Kidney (tissue), 14 donors: ENCODE results near the gene FRMD1. TPM values are rescaled to one million over a fixed set of nuclear protein-coding genes. Genes with fewer than 3 reads are reported as not detected.

Experiments
- DNase-seq, 5 donors: peaks; one replicate each; pipeline ENCODE4 v3.0.0-alpha.2; 2013 to 2020
- FAIRE-seq: peaks from 2 replicates; lab custom pipeline; 2012; peaks lifted over from hg19 to GRCh38; lab: Jason Lieb, UNC
- H3K27ac ChIP-seq, 2 donors: one replicate each; pipeline ENCODE4 v1.7.0; 2013; ENCODE audit warnings: low read depth in 2 of 2, low read length in 2 of 2, inconsistent platforms in 1 of 2
- H3K27me3 ChIP-seq: one replicate; pipeline ENCODE4 v1.7.1; 2013; ENCODE audit warnings: low read length, inconsistent platforms; ENCODE audit not compliant: control insufficient read depth, insufficient read depth
- H3K36me3 ChIP-seq, 3 donors: one replicate each; pipeline versions ENCODE4 v1.7.0 to v1.7.1; 2013; ENCODE audit warnings: low read length in 3 of 3, control low read depth in 1 of 3, inconsistent platforms in 1 of 3; ENCODE audit not compliant: insufficient read depth in 3 of 3, control insufficient read depth in 2 of 3
- H3K4me1 ChIP-seq, 3 donors: one replicate each; pipeline versions ENCODE4 v1.7.0 to v1.7.1; 2013; ENCODE audit warnings: low read length in 3 of 3, inconsistent platforms in 1 of 3, low read depth in 1 of 3; ENCODE audit not compliant: control insufficient read depth in 2 of 3, insufficient read depth in 2 of 3
- H3K4me3 ChIP-seq, 3 donors: one replicate each; pipeline versions ENCODE4 v1.7.0 to v1.8.1; 2013; ENCODE audit warnings: low read length in 3 of 3, control low read depth in 1 of 3, inconsistent platforms in 1 of 3
- H3K9ac ChIP-seq, 3 donors: one replicate each; pipeline versions ENCODE4 v1.7.0 to v1.7.1; 2013; ENCODE audit warnings: low read length in 3 of 3, control low read depth in 1 of 3, inconsistent platforms in 1 of 3
- H3K9me3 ChIP-seq, 3 donors: one replicate each; pipeline versions ENCODE4 v1.7.0 to v1.7.1; 2013; ENCODE audit warnings: low read length in 3 of 3, control low read depth in 1 of 3, inconsistent platforms in 1 of 3; ENCODE audit not compliant: control insufficient read depth in 2 of 3, insufficient read depth in 1 of 3
- CTCF ChIP-seq: IDR thresholded peaks from 3 replicates; pipeline ENCODE4 v1.5.1; 2012; ENCODE audit warnings: mild to moderate bottlenecking, moderate library complexity, borderline replicate concordance; ENCODE audit not compliant: insufficient read depth; ENCODE audit errors: extremely low read depth
- intact Hi-C: fragments of 100-400 bp; cut with DNase I; formaldehyde crosslinking; loops from one replicate; pipeline ENCODE4 v1.11.1; 2022
- polyA plus RNA-seq: library from polyadenylated mRNA; stranded (reverse); fragments of 350-450 nt; fragmentation: Illumina TruSeq; extraction: RNeasy Lipid Tissue Mini Kit (QIAGEN cat#74804); gene quantifications from one replicate; pipeline ENCODE4 v1.2.3, GENCODE V29; 2014; ENCODE audit warnings: low read depth, low replicate concordance; ENCODE audit not compliant: insufficient read depth
- total RNA-seq: library from RNA; stranded (reverse); fragmentation: NEBNext Ultra II Directional; extraction: Animal tissue kit (Norgen Biotek cat#: 25700); gene quantifications from one replicate; pipeline ENCODE4 v1.2.1, GENCODE V29; 2021
- donor health status: control.
- donor health status: control.
- donor health status: control.
- donor health status: control.
- donor health status: control.
- donor health status: DM: yes; HTN: yes; CAD: no.
- donor health status: Normal renal cell carcinoma (clear cell type).

Gene FRMD1
- total and polyA plus RNA-seq, 2 donors from 2014 or later: 1.1 to 7.5 TPM

GRCh38 chr6:168113226-168113625 lies 34.2 kb upstream of the FRMD1 start:
- Histone ChIP-seq H3K4me1 (peaks cover 0 to 2% (median 0%) of the 10 kb centered on the region in 3 donors), H3K4me3 (no peak overlapping the region), H3K36me3 (no peaks in the 10 kb centered on the region), H3K27ac (no peak overlapping the region), H3K9me3 (no peaks in the 10 kb centered on the region), H3K27me3 (no peaks in the 10 kb centered on the region), H3K9ac (no peak overlapping the region)
- intact Hi-C loops: no loop called here
- FAIRE-seq (no peak), DNase-seq (no peak)
- TF ChIP-seq CTCF: no peak

GRCh38 chr6:168111911-168112310 lies 32.9 kb upstream of the FRMD1 start:
- FAIRE-seq (no peak), DNase-seq (peak in 1 of 5 donors; percentile 41)
- Histone ChIP-seq H3K4me1 (no peaks in the 10 kb centered on the region), H3K4me3 (no peak overlapping the region), H3K27me3 (no peaks in the 10 kb centered on the region), H3K36me3 (no peaks in the 10 kb centered on the region), H3K9me3 (no peaks in the 10 kb centered on the region), H3K27ac (no peak overlapping the region), H3K9ac (no peak overlapping the region)
- intact Hi-C loops: no loop called here
- TF ChIP-seq CTCF: no peak

GRCh38 chr6:168110437-168110836 lies 31.4 kb upstream of the FRMD1 start:
- Histone ChIP-seq H3K4me3 (no peak overlapping the region), H3K9me3 (no peaks in the 10 kb centered on the region), H3K9ac (no peak overlapping the region), H3K4me1 (no peaks in the 10 kb centered on the region), H3K27me3 (no peaks in the 10 kb centered on the region), H3K27ac (no peak overlapping the region), H3K36me3 (no peaks in the 10 kb centered on the region)
- FAIRE-seq (no peak), DNase-seq (no peak)
- intact Hi-C loops: no loop called here
- no peak for TF ChIP-seq CTCF

GRCh38 chr6:168109171-168109570 lies 30.2 kb upstream of the FRMD1 start:
- Histone ChIP-seq H3K36me3 (no peaks in the 10 kb centered on the region), H3K4me1 (no peaks in the 10 kb centered on the region), H3K27me3 (no peaks in the 10 kb centered on the region), H3K9ac (no peak overlapping the region), H3K4me3 (no peak overlapping the region), H3K27ac (no peak overlapping the region), H3K9me3 (no peaks in the 10 kb centered on the region)
- peak in 2 of 5 donors; percentile 10 to 39 for DNase-seq
- no peak for TF ChIP-seq CTCF
- intact Hi-C loops: no loop called here
- no peak for FAIRE-seq
